Measurements from ENCODE around the gene MLIP.

Gene MLIP

DNA sequence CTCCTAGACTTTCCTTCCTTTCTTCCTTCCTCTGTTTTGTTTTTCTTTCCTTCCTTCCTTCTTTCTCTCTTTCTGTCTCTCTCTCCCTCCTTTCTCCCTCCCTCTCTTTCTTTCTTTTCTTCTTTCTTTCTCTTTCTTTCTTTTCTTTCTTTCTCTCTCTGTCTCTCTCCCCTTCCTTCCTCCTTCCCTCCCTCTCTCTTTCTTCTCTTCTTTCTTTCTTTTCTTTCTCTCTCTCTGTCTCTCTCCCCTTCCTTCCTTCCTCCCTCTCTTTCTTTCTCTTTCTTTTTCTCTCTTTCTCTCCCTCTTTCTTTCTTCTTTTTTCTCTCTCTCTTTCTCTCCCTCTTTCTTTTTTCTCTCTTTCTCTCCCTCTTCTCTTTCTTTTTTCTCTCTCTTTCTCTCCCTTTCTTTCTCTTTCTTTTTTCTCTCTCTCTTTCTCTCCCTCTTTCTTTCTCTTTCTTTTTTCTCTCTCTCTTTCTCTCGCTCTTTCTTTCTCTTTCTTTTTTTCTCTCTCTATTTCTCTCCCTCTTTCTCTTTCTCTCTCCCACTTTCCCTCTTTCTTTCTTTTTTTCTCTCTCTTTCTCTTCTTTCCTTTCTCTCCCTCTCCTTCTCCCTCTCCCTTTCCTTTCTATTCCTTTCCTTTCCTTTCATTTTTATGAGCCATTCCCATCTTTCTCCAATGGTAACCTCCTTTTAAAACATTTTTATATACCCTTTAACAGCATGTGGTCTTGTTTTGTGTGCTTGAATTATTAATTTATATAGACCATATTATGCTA is 199.3 kb downstream of the MLIP start:
- no peak overlapping the region for H3K27ac ChIP-seq (ENCODE audit: low read length, poor library complexity, severe bottlenecking)
- H2AK5ac ChIP-seq (ENCODE audit: low read length, severe bottlenecking): no peak overlapping the region
- H3K4me2 ChIP-seq (ENCODE audit: low read length, poor library complexity, severe bottlenecking): no peak overlapping the region
- no peak overlapping the region for H3K9ac ChIP-seq (ENCODE audit: low read length)
- H2BK120ac ChIP-seq (ENCODE audit: low read depth, low read length): no peak overlapping the region
- H2BK15ac ChIP-seq (ENCODE audit: low read depth, poor library complexity, severe bottlenecking): no peak overlapping the region
- 81% methylated on average over 1 of the region's 1 CpG for WGBS
- H3K9me3 ChIP-seq (ENCODE audit: control insufficient read depth, low read length): no peaks in the 10 kb centered on the region
- H4K91ac ChIP-seq (ENCODE audit: low read length): no peak overlapping the region
- no peak overlapping the region for H3K23ac ChIP-seq (ENCODE audit: low read length in 2 of 2)
- peaks cover 2% of the 10 kb centered on the region for H3K4me1 ChIP-seq (ENCODE audit: control insufficient read depth, insufficient read depth, low read depth, low read length)
- no peak overlapping the region for H3K14ac ChIP-seq (ENCODE audit: low read length in 2 of 2)
- H3K27me3 ChIP-seq (ENCODE audit: control insufficient read depth in 1 of 2, insufficient read depth in 1 of 2, low read length in 2 of 2): no peaks in the 10 kb centered on the region
- no peak overlapping the region for H3K4ac ChIP-seq (ENCODE audit: low read depth in 1 of 2, low read length in 2 of 2)
- no peak overlapping the region for H2AFZ ChIP-seq (ENCODE audit: low read depth, low read length)
- no peak overlapping the region for H2BK5ac ChIP-seq (ENCODE audit: low read depth, low read length, poor library complexity, severe bottlenecking)
- DNase-seq: no peak
- H4K8ac ChIP-seq (ENCODE audit: low read length): no peak overlapping the region
- H3K79me1 ChIP-seq (replicated peaks; ENCODE audit: low read length, poor library complexity, severe bottlenecking): peaks cover 4% of the 10 kb centered on the region
- no peak overlapping the region for H3K4me3 ChIP-seq (ENCODE audit: insufficient read depth in 1 of 2, low read depth in 1 of 2, low read length in 2 of 2)
- no peaks in the 10 kb centered on the region for H3K36me3 ChIP-seq (ENCODE audit: control insufficient read depth in 1 of 2, insufficient read depth in 2 of 2, low read depth in 1 of 2, low read length in 2 of 2)
- no peak overlapping the region for H3K18ac ChIP-seq (ENCODE audit: low read depth in 1 of 2, low read length in 2 of 2)
- no peak overlapping the region for H2BK12ac ChIP-seq (ENCODE audit: low read length in 2 of 2)

DNA sequence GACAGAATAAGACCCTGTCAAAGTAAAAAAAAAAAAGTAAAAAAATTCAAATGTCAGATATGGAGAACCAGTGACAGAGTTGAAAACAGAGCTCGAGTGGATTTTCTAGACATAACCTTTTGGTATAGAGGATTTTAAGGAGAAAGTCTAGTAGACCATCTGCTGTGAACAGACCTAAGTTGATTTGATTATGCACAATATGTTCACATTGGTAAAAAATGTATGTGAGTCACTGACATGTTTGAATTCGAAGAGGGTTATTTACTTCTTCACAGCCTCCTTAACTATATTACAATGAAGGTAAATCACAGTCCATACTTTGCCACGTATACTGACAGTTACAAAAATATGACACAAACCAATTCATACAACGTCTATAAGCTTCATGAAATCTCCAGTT is 204.4 kb downstream of the MLIP start:
- H4K8ac ChIP-seq (ENCODE audit: low read length): no peak overlapping the region
- peaks cover 1% of the 10 kb centered on the region for H3K4me1 ChIP-seq (ENCODE audit: control insufficient read depth, insufficient read depth, low read depth, low read length)
- no peak overlapping the region for H3K9ac ChIP-seq (ENCODE audit: low read length)
- no peak overlapping the region for H3K23ac ChIP-seq (ENCODE audit: low read length in 2 of 2)
- no peak overlapping the region for H3K4me3 ChIP-seq (ENCODE audit: insufficient read depth in 1 of 2, low read depth in 1 of 2, low read length in 2 of 2)
- H2BK5ac ChIP-seq (ENCODE audit: low read depth, low read length, poor library complexity, severe bottlenecking): no peak overlapping the region
- H3K14ac ChIP-seq (ENCODE audit: low read length in 2 of 2): no peak overlapping the region
- no peak overlapping the region for H2AK5ac ChIP-seq (ENCODE audit: low read length, severe bottlenecking)
- 89% methylated on average over 4 of the region's 4 CpGs for WGBS
- no peak overlapping the region for H2AFZ ChIP-seq (ENCODE audit: low read depth, low read length)
- no peak overlapping the region for H3K27ac ChIP-seq (ENCODE audit: low read length, poor library complexity, severe bottlenecking)
- no peak overlapping the region for H3K4me2 ChIP-seq (ENCODE audit: low read length, poor library complexity, severe bottlenecking)
- no peaks in the 10 kb centered on the region for H3K36me3 ChIP-seq (ENCODE audit: control insufficient read depth in 1 of 2, insufficient read depth in 2 of 2, low read depth in 1 of 2, low read length in 2 of 2)
- H2BK15ac ChIP-seq (ENCODE audit: low read depth, poor library complexity, severe bottlenecking): no peak overlapping the region
- H3K27me3 ChIP-seq (ENCODE audit: control insufficient read depth in 1 of 2, insufficient read depth in 1 of 2, low read length in 2 of 2): no peaks in the 10 kb centered on the region
- no peaks in the 10 kb centered on the region for H3K9me3 ChIP-seq (ENCODE audit: control insufficient read depth, low read length)
- no peak overlapping the region for H3K4ac ChIP-seq (ENCODE audit: low read depth in 1 of 2, low read length in 2 of 2)
- no peak overlapping the region for H3K18ac ChIP-seq (ENCODE audit: low read depth in 1 of 2, low read length in 2 of 2)
- H4K91ac ChIP-seq (ENCODE audit: low read length): no peak overlapping the region
- DNase-seq: no peak
- H2BK120ac ChIP-seq (ENCODE audit: low read depth, low read length): no peak overlapping the region
- no peak overlapping the region for H2BK12ac ChIP-seq (ENCODE audit: low read length in 2 of 2)
- H3K79me1 ChIP-seq (replicated peaks; ENCODE audit: low read length, poor library complexity, severe bottlenecking): peaks cover 5% of the 10 kb centered on the region
